HEK293 (cell line): Measurements from ENCODE around the gene OR1J1.

Source experiments
- CTCF ChIA-PET: fragments of 350-600 bp; formaldehyde crosslinking; extraction: SDS; loops from one replicate; lab custom pipeline; 2021; ENCODE audit warnings: antibody characterized with exemption; lab: Yijun Ruan, JAX
- POLR2A ChIA-PET: fragments of 300-600 bp; formaldehyde crosslinking; extraction: SDS; loops from one replicate; lab custom pipeline; 2020; ENCODE audit warnings: antibody characterized with exemption, inconsistent platforms; lab: Yijun Ruan, JAX
- H3K27ac ChIP-seq: fragments of 200-500 bp; sonication (Bioruptor generic); 2 replicates; pipeline ENCODE4 v1.5.1; 2014; ENCODE audit warnings: low read depth, low read length, control low read depth, inconsistent platforms; ENCODE audit errors: extremely low read depth
- H3K36me3 ChIP-seq, 2 experiments: fragments of 200-500 bp in 1 of 2; sonication (Bioruptor generic) in 1 of 2; 1 replicate in 1 of 2; 2 replicates in 1 of 2; pipeline ENCODE4 v1.5.1; 2014 to 2017; ENCODE audit warnings: inconsistent platforms in 2 of 2, low read length in 2 of 2; ENCODE audit not compliant: control insufficient read depth in 2 of 2, insufficient read depth in 1 of 2
- H3K4me1 ChIP-seq: fragments of 200-500 bp; sonication (Bioruptor generic); 2 replicates; pipeline ENCODE4 v1.5.1; 2014; ENCODE audit warnings: mild to moderate bottlenecking, low read length, inconsistent platforms; ENCODE audit not compliant: control insufficient read depth, insufficient read depth
- H3K4me3 ChIP-seq: 2 replicates; pipeline ENCODE4 v1.5.1; 2011; ENCODE audit warnings: low read depth, mild to moderate bottlenecking, control low read depth, low read length, moderate library complexity
- H3K9me3 ChIP-seq: fragments of 200-500 bp; sonication (Bioruptor generic); 2 replicates; pipeline ENCODE4 v1.5.1; 2014; ENCODE audit warnings: low read depth, low read length, inconsistent platforms; ENCODE audit not compliant: control insufficient read depth, insufficient read depth
- ELK4 ChIP-seq: IDR thresholded peaks from 2 replicates; pipeline ENCODE4 v1.6.1; 2011; ENCODE audit warnings: mild to moderate bottlenecking, low read depth, low read length, borderline replicate concordance
- GLIS2 ChIP-seq: fragments of 450-650 bp; formaldehyde crosslinking; IDR thresholded peaks from 2 replicates; pipeline ENCODE4 v1.5.1; 2016; ENCODE audit warnings: missing biosample characterization, missing genetic modification characterization
- HOXC10 ChIP-seq: sonication (generic); formaldehyde crosslinking; IDR thresholded peaks from 2 replicates; pipeline ENCODE4 v1.8.1; 2023; ENCODE audit warnings: mild to moderate bottlenecking, missing genetic modification reagents
- MEIS1 ChIP-seq: sonication (generic); formaldehyde crosslinking; IDR thresholded peaks from 2 replicates; pipeline ENCODE4 v1.8.1; 2022; ENCODE audit warnings: missing genetic modification reagents, mild to moderate bottlenecking, borderline replicate concordance
- MYNN ChIP-seq: fragments of 450-650 bp; formaldehyde crosslinking; IDR thresholded peaks from 2 replicates; pipeline ENCODE4 v1.5.1; 2016; ENCODE audit warnings: missing biosample characterization, missing genetic modification characterization, borderline replicate concordance
- PBX3 ChIP-seq: sonication (generic); formaldehyde crosslinking; IDR thresholded peaks from 2 replicates; pipeline ENCODE4 v1.8.1; 2022; ENCODE audit warnings: mild to moderate bottlenecking, moderate library complexity, missing genetic modification reagents
- PRDM1 ChIP-seq: fragments of 450-650 bp; formaldehyde crosslinking; IDR thresholded peaks from 2 replicates; pipeline ENCODE4; 2016; ENCODE audit warnings: missing biosample characterization, missing genetic modification characterization
- SCRT1 ChIP-seq: fragments of 450-650 bp; formaldehyde crosslinking; IDR thresholded peaks from 2 replicates; pipeline ENCODE4 v1.5.1; 2016; ENCODE audit warnings: missing biosample characterization, missing genetic modification characterization, borderline replicate concordance
- SCRT2 ChIP-seq: fragments of 450-650 bp; formaldehyde crosslinking; IDR thresholded peaks from 2 replicates; pipeline ENCODE4 v1.5.1; 2016; ENCODE audit warnings: missing biosample characterization, missing genetic modification characterization
- ZBTB1 ChIP-seq: fragments of 450-650 bp; formaldehyde crosslinking; IDR thresholded peaks from 2 replicates; pipeline ENCODE4 v1.5.1; 2016; ENCODE audit warnings: missing biosample characterization, missing genetic modification characterization
- ZNF112 ChIP-seq: fragments of 450-650 bp; formaldehyde crosslinking; IDR thresholded peaks from 2 replicates; pipeline ENCODE4 v1.5.0; 2017; ENCODE audit warnings: missing biosample characterization, missing genetic modification characterization
- ZNF140 ChIP-seq: fragments of 450-650 bp; formaldehyde crosslinking; IDR thresholded peaks from 2 replicates; pipeline ENCODE4 v1.5.1; 2016; ENCODE audit warnings: missing biosample characterization, missing genetic modification characterization
- ZNF211 ChIP-seq: fragments of 450-650 bp; formaldehyde crosslinking; IDR thresholded peaks from 2 replicates; pipeline ENCODE4 v1.5.1; 2016; ENCODE audit warnings: low read depth, missing biosample characterization, missing genetic modification characterization
- ZNF223 ChIP-seq: fragments of 450-650 bp; formaldehyde crosslinking; IDR thresholded peaks from 2 replicates; pipeline ENCODE4 v1.5.1; 2016; ENCODE audit warnings: missing biosample characterization, missing genetic modification characterization
- ZNF26 ChIP-seq: fragments of 450-650 bp; formaldehyde crosslinking; IDR thresholded peaks from 2 replicates; pipeline ENCODE4 v1.5.1; 2016; ENCODE audit warnings: missing biosample characterization, missing genetic modification characterization
- ZNF266 ChIP-seq: fragments of 450-650 bp; formaldehyde crosslinking; IDR thresholded peaks from 2 replicates; pipeline ENCODE4 v1.5.1; 2016; ENCODE audit warnings: missing biosample characterization, missing genetic modification characterization, low read depth
- ZNF280D ChIP-seq: fragments of 450-650 bp; formaldehyde crosslinking; IDR thresholded peaks from 2 replicates; pipeline ENCODE4 v1.5.1; 2016; ENCODE audit warnings: missing biosample characterization, missing genetic modification characterization
- ZNF404 ChIP-seq: fragments of 450-650 bp; formaldehyde crosslinking; IDR thresholded peaks from 2 replicates; pipeline ENCODE4 v1.5.1; 2017; ENCODE audit warnings: missing biosample characterization, missing genetic modification characterization
- ZNF423 ChIP-seq: fragments of 450-650 bp; formaldehyde crosslinking; IDR thresholded peaks from 2 replicates; pipeline ENCODE4 v1.5.1; 2016; ENCODE audit warnings: missing biosample characterization, missing genetic modification characterization
- ZNF433 ChIP-seq: fragments of 450-650 bp; formaldehyde crosslinking; IDR thresholded peaks from 2 replicates; pipeline ENCODE4 v1.5.1; 2016; ENCODE audit warnings: missing biosample characterization, missing genetic modification characterization, low read depth
- ZNF510 ChIP-seq: fragments of 450-650 bp; formaldehyde crosslinking; IDR thresholded peaks from 2 replicates; pipeline ENCODE4 v1.5.1; 2018; ENCODE audit warnings: mild to moderate bottlenecking, missing genetic modification characterization, missing biosample characterization; ENCODE audit not compliant: insufficient replicate concordance
- ZNF548 ChIP-seq: fragments of 450-650 bp; formaldehyde crosslinking; IDR thresholded peaks from 2 replicates; pipeline ENCODE4 v1.5.1; 2016; ENCODE audit warnings: missing biosample characterization, missing genetic modification characterization
- ZNF561 ChIP-seq: fragments of 450-650 bp; IDR thresholded peaks from 2 replicates; pipeline ENCODE4 v1.5.1; 2018; ENCODE audit warnings: missing biosample characterization, missing genetic modification characterization, borderline replicate concordance
- ZNF580 ChIP-seq: fragments of 450-650 bp; formaldehyde crosslinking; IDR thresholded peaks from 2 replicates; pipeline ENCODE4 v1.5.1; 2016; ENCODE audit warnings: missing biosample characterization, missing genetic modification characterization
- ZNF596 ChIP-seq: fragments of 450-650 bp; IDR thresholded peaks from 2 replicates; pipeline ENCODE4 v1.5.0; 2018; ENCODE audit warnings: missing biosample characterization, mild to moderate bottlenecking, missing genetic modification characterization, moderate library complexity
- ZNF626 ChIP-seq: fragments of 450-650 bp; sonication (Bioruptor Pico); formaldehyde crosslinking; IDR thresholded peaks from 2 replicates; pipeline ENCODE4 v1.5.1; 2018; ENCODE audit warnings: missing biosample characterization, missing genetic modification characterization, inconsistent platforms
- ZNF658 ChIP-seq: fragments of 450-650 bp; formaldehyde crosslinking; IDR thresholded peaks from 2 replicates; pipeline ENCODE4; 2016; ENCODE audit warnings: missing biosample characterization, missing genetic modification characterization
- ZNF830 ChIP-seq: fragments of 450-650 bp; IDR thresholded peaks from 2 replicates; pipeline ENCODE4 v1.5.0; 2018; ENCODE audit warnings: missing biosample characterization, missing genetic modification characterization, low read depth, mild to moderate bottlenecking, moderate library complexity

OR1J1 gene

GRCh38 chr9:122477826-122478225 is at the start of gene OR1J1:
TSS of gene OR1J1 (minus strand) at chr9:122477926. CDS start at chr9:122477926, 0 bp downstream.
- H3K4me1 ChIP-seq, result no peaks in the 10 kb centered on the region
- TF ChIP-seq MYNN, result no peak
- no peak for TF ChIP-seq ZNF658 (tag by site-specific recombination)
- POLR2A ChIA-PET, result no interaction called here
- no peaks in the 10 kb centered on the region for H3K9me3 ChIP-seq
- H3K4me3 ChIP-seq, result no peak within 1 kb of the TSS
- no peaks in the 10 kb centered on the region for H3K36me3 ChIP-seq
- CTCF ChIA-PET, result interaction anchor here (0.8 to 1.2 kb wide), 2 partner anchors 12 to 14 kb away, joined by 3 to 4 read pairs; no protein-coding TSS in a partner anchor
- no peak within 1 kb of the TSS for H3K27ac ChIP-seq

- Histone ChIP-seq H3K36me3 (no peaks in the 10 kb centered on the region), H3K27ac (no peak within 1 kb of the TSS), H3K9me3 (no peaks in the 10 kb centered on the region)
- ChIA-PET POLR2A (no interaction called here), CTCF (no interaction called here)
- TF ChIP-seq ZNF561 (no peak), SCRT1 (tag by site-specific recombination) (no peak), MEIS1 (no peak), ZBTB1 (tag by site-specific recombination) (no peak), ZNF211 (tag by site-specific recombination) (no peak), ZNF548 (tag by site-specific recombination) (no peak), ZNF112 (tag by site-specific recombination) (no peak), ZNF830 (no peak), ZNF266 (tag by site-specific recombination) (no peak), ZNF626 (tag by site-specific recombination) (no peak), ZNF596 (no peak), GLIS2 (tag by site-specific recombination) (no peak), ZNF580 (tag by site-specific recombination) (no peak), ZNF404 (tag by site-specific recombination) (no peak), ZNF223 (tag by site-specific recombination) (no peak)
- TF ChIP-seq, all 188 proteins: peak for 0
- H3K4me1 ChIP-seq, result no peaks in the 10 kb centered on the region
- no peak within 1 kb of the TSS for H3K4me3 ChIP-seq
Observed at GRCh38 chr9:122527193-122527592, 49.5 kb upstream of the OR1J1 start, which contains the start of gene OR1N1. TSS of gene OR1N1 (minus strand) at chr9:122527293. CDS start at chr9:122527293, 0 bp downstream.

- no peaks in the 10 kb centered on the region for H3K9me3 ChIP-seq
- no peaks in the 10 kb centered on the region for H3K4me1 ChIP-seq
- no peak overlapping the region for H3K4me3 ChIP-seq
- POLR2A ChIA-PET, result no interaction called here
- no peaks in the 10 kb centered on the region for H3K36me3 ChIP-seq
- CTCF ChIA-PET, result interaction anchor here (0.6 kb wide), 1 partner anchor 28 kb away, joined by 3 read pairs; no protein-coding TSS in a partner anchor
- H3K27ac ChIP-seq, result no peak overlapping the region
- TF ChIP-seq ZNF433 (tag by site-specific recombination) (no peak), ZNF510 (tag by site-specific recombination) (no peak), ELK4 (no peak), HOXC10 (CRISPR knock-in tag) (no peak), SCRT2 (tag by site-specific recombination) (no peak), PRDM1 (tag by site-specific recombination) (no peak), PBX3 (CRISPR knock-in tag) (no peak), ZNF26 (no peak), ZNF140 (no peak), ZNF423 (tag by site-specific recombination) (no peak), ZNF280D (tag by site-specific recombination) (no peak)
Observed at GRCh38 chr9:122526602-122527001, 48.9 kb upstream of the OR1J1 start.
